GM12864 (cell line): ENCODE data around the gene TLE5.

Source experiments
- DNase-seq: peaks from one replicate; pipeline ENCODE4 v3.0.0-alpha.2; 2011; ENCODE audit warnings: low read depth
- H3K4me3 ChIP-seq: 2 replicates; pipeline ENCODE4 v1.5.1; 2011; ENCODE audit warnings: mild to moderate bottlenecking, low read depth, low read length, control low read depth
- TF ChIP-seq, protein P1 (sequence below): IDR thresholded peaks from 2 replicates; pipeline ENCODE4 v1.5.1; 2011; ENCODE audit warnings: low read depth, mild to moderate bottlenecking, moderate library complexity, low read length, control low read depth, inconsistent platforms; ENCODE audit errors: missing control alignments

The TLE5 gene

DNA sequence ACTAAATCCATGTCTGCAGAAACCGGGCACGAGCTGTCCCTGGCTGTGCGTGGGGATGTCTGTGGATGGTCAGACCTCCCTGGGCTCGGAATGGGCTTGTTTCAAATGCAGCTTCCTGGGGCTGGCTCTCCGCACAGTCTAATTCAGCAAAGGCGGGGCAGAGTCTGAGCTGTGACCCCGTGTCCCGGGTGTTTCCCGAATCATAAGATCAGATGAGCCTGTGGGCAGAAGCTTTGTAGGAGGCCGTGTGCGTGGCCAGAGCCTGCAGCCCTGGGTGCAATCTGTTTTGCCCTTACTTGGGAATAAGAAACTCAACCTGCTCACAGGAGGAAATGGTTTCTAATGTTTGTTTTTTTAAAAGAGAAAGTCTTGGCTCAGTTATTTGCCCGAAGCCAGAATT lies 18.0 kb upstream of the TLE5 start:
- no peak overlapping the region for H3K4me3 ChIP-seq
- DNase-seq = no peak
- TF ChIP-seq, protein P1, sequence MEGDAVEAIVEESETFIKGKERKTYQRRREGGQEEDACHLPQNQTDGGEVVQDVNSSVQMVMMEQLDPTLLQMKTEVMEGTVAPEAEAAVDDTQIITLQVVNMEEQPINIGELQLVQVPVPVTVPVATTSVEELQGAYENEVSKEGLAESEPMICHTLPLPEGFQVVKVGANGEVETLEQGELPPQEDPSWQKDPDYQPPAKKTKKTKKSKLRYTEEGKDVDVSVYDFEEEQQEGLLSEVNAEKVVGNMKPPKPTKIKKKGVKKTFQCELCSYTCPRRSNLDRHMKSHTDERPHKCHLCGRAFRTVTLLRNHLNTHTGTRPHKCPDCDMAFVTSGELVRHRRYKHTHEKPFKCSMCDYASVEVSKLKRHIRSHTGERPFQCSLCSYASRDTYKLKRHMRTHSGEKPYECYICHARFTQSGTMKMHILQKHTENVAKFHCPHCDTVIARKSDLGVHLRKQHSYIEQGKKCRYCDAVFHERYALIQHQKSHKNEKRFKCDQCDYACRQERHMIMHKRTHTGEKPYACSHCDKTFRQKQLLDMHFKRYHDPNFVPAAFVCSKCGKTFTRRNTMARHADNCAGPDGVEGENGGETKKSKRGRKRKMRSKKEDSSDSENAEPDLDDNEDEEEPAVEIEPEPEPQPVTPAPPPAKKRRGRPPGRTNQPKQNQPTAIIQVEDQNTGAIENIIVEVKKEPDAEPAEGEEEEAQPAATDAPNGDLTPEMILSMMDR = no peak

GRCh38 chr19:3079578-3079977 lies 17.3 kb upstream of the TLE5 start:
- H3K4me3 ChIP-seq = no peak overlapping the region
- TF ChIP-seq, protein P1 = no peak
- DNase-seq = no peak

DNA sequence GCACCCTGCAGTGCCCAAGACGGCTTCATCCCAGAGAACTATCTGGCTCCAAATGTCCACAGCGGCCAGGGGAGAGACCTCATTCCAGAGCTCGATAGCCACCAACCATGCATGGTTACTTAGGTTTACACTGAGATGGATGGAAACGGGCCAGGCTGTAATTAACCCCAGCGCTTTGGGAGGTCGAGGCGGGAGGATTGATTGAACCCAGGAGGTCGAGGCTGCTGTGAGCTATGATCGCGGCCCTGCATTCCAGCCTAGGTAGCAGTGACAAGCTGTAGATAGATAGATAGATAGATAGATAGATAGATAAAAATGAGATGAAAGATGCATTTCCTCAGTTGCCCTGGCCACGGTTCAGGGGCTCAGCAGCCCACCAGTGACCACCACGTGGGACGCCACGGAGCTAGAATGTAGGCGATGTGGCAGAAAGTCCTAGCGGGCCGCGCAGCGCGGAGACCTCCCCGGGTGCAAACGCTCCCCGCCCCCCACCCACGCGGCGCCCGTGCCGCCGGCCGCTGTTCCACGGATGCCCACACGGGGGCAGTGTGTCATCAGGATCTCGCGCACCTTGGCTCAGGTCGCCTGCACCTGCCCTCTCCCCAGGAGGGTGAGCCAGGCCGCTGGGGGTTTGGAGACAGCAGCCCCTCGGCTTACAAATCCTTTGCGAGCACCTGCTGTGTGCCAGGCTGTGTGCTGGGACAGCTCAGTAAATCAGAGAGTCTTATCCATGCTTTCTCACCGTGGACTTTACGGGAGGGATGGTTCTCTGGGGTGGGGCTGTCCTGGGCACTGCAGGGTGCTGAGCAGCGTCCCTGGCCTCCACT lies 13.5 kb upstream of the TLE5 start:
- H3K4me3 ChIP-seq = no peak overlapping the region
- TF ChIP-seq, protein P1 = peak; percentile 95
- DNase-seq = no peak

GRCh38 chr19:3073931-3074595 lies 11.8 kb upstream of the TLE5 start:
- no peak overlapping the region for H3K4me3 ChIP-seq
- DNase-seq = no peak
- TF ChIP-seq, protein P1 = peak; percentile 29

- no peak for DNase-seq
- TF ChIP-seq, protein P1 = no peak
- no peak overlapping the region for H3K4me3 ChIP-seq
Observed at GRCh38 chr19:3073159-3073563, 10.9 kb upstream of the TLE5 start.

- TF ChIP-seq, protein P1 = no peak
Observed at GRCh38 chr19:3071768-3072167, 9.5 kb upstream of the TLE5 start.

More at GRCh38 chr19:3071768-3072167, 9.5 kb upstream of the TLE5 start:
- H3K4me3 ChIP-seq = no peak overlapping the region
- DNase-seq = no peak
